Naive thymus-derived CD4-positive, alpha-beta T cell (primary cell): ENCODE results near the gene RMC1. TPM values are rescaled to one million over a fixed set of nuclear protein-coding genes. Genes with fewer than 3 reads are reported as not detected.

Experiments
- ATAC-seq: fragments of 150-1000 bp; cut with Tn5 transposase; 2 replicates; pipeline ENCODE4 v1.10.0; 2021; ENCODE audit warnings: mild to moderate bottlenecking, moderate library complexity
- CTCF ChIA-PET: fragments of 350-600 bp; sonication (Branson Sonifier 250); formaldehyde crosslinking; loops from one replicate; lab custom pipeline; 2021; ENCODE audit warnings: antibody characterized with exemption; lab: Charles Lee
- POLR2A ChIA-PET: fragments of 350-600 bp; sonication (Branson Sonifier 250); formaldehyde crosslinking; loops from one replicate; lab custom pipeline; 2021; ENCODE audit warnings: antibody characterized with exemption, inconsistent platforms; lab: Charles Lee
- DNase-seq, 9 donors: peaks; one replicate each; pipeline versions ENCODE4 v3.0.0 to v3.0.0-alpha.2; 2020 to 2022; ENCODE audit warnings: mixed read lengths in 1 of 9
- H3K27ac ChIP-seq: one replicate; pipeline ENCODE4 v1.7.0; 2013; ENCODE audit warnings: mild to moderate bottlenecking, low read depth, low read length, moderate library complexity
- H3K27me3 ChIP-seq, 2 donors: one replicate each; pipeline ENCODE4 v1.7.0; 2013; ENCODE audit warnings: low read length in 2 of 2, mild to moderate bottlenecking in 2 of 2, moderate library complexity in 2 of 2; ENCODE audit not compliant: control insufficient read depth in 2 of 2, insufficient read depth in 2 of 2
- H3K36me3 ChIP-seq, 3 experiments: 1 replicate in 2 of 3; 2 replicates in 1 of 3; pipeline ENCODE4 v1.7.0; 2013; ENCODE audit warnings: low read length in 3 of 3, mild to moderate bottlenecking in 3 of 3, moderate library complexity in 1 of 3; ENCODE audit not compliant: insufficient read depth in 3 of 3, control insufficient read depth in 2 of 3
- H3K4me1 ChIP-seq, 2 donors: one replicate each; pipeline ENCODE4 v1.7.0; 2013; ENCODE audit warnings: low read length in 2 of 2, mild to moderate bottlenecking in 2 of 2, moderate library complexity in 1 of 2; ENCODE audit not compliant: control insufficient read depth in 2 of 2, insufficient read depth in 2 of 2
- H3K4me3 ChIP-seq: 2 replicates; pipeline ENCODE4 v1.7.0; 2013; ENCODE audit warnings: mild to moderate bottlenecking, low read length
- H3K9me3 ChIP-seq, 3 experiments: 1 replicate in 2 of 3; 2 replicates in 1 of 3; pipeline ENCODE4 v1.7.0; 2013; ENCODE audit warnings: low read length in 3 of 3; ENCODE audit not compliant: control insufficient read depth in 2 of 3
- H3K27ac Mint-ChIP-seq, 9 donors: one replicate each; pipeline ENCODE4 v1.8.0; 2020 to 2022; ENCODE audit warnings: mixed read lengths in 9 of 9, mild to moderate bottlenecking in 8 of 9, moderate library complexity in 5 of 9, inconsistent platforms in 2 of 9
- H3K27me3 Mint-ChIP-seq, 5 donors: one replicate each; pipeline ENCODE4 v1.8.0; 2021 to 2022; ENCODE audit warnings: mixed read lengths in 5 of 5, mild to moderate bottlenecking in 1 of 5
- H3K36me3 Mint-ChIP-seq, 5 donors: one replicate each; pipeline ENCODE4 v1.8.0; 2020 to 2022; ENCODE audit warnings: mixed read lengths in 5 of 5, mild to moderate bottlenecking in 3 of 5, inconsistent platforms in 1 of 5
- H3K4me1 Mint-ChIP-seq, 7 donors: one replicate each; pipeline ENCODE4 v1.8.0; 2020 to 2022; ENCODE audit warnings: mixed read lengths in 7 of 7, mild to moderate bottlenecking in 3 of 7, inconsistent platforms in 1 of 7
- H3K4me3 Mint-ChIP-seq, 10 donors: one replicate each; pipeline ENCODE4 v1.8.0; 2020 to 2022; ENCODE audit warnings: mild to moderate bottlenecking in 10 of 10, mixed read lengths in 10 of 10, moderate library complexity in 6 of 10, inconsistent platforms in 2 of 10
- H3K9me3 Mint-ChIP-seq, 11 donors: one replicate each; pipeline ENCODE4 v1.8.0; 2020 to 2022; ENCODE audit warnings: mixed read lengths in 11 of 11, mild to moderate bottlenecking in 4 of 11, inconsistent platforms in 1 of 11, moderate library complexity in 1 of 11
- intact Hi-C, 2 donors: fragments of 100-400 bp; cut with micrococcal nuclease; formaldehyde crosslinking; loops; one replicate each; pipeline ENCODE4 v1.15.1; 2023
- polyA plus RNA-seq, 2 donors: library from polyadenylated mRNA; unstranded; fragments of 300-500 nt; fragmentation: Illumina TruSeq; gene quantifications; one replicate each; pipeline ENCODE4 v1.2.3, GENCODE V29; 2021
- total RNA-seq, 6 experiments: library from RNA in 5 of 6; stranded (reverse) in 5 of 6; gene quantifications; 1 replicate in 5 of 6; 2 replicates in 1 of 6; pipeline ENCODE4 v1.2.3 and lab custom pipeline; 2021 to 2026

RMC1 gene
- total and polyA plus RNA-seq, 7 experiments from 2014 or later, result 23.1 to 59.7 (median 48.4) TPM

- CTCF ChIA-PET, result no interaction called here
These were observed 35.6 kb downstream of the RMC1 start for GRCh38 chr18:23538870-23539269.

GRCh38 chr18:23539296-23539695 lies 36.0 kb downstream of the RMC1 start:
- Mint-ChIP-seq H3K36me3 (peaks cover 11 to 52% (median 27%) of the 10 kb centered on the region in 5 donors), H3K9me3 (no peaks in the 10 kb centered on the region), H3K27ac (peak overlapping the region in 6 of 9 donors; percentile 71 to 92 (median 88)), H3K4me3 (peak overlapping the region in 4 of 10 donors; percentile 63 to 74 (median 69)), H3K4me1 (peaks cover 31 to 43% (median 41%) of the 10 kb centered on the region in 7 donors), H3K27me3 (no peaks in the 10 kb centered on the region)
- H3K9me3 ChIP-seq, result no peaks in the 10 kb centered on the region
- H3K4me3 ChIP-seq, result no peak overlapping the region
- intact Hi-C loops, result no loop called here
- DNase-seq (no peak), ATAC-seq (no peak)
- H3K4me1 ChIP-seq, result peaks cover 11 to 37% of the 10 kb centered on the region in 2 donors
- ChIA-PET CTCF (no interaction called here), POLR2A (interaction anchor here (0.9 to 1.5 kb wide), 3 partner anchors 46 to 51 kb away, joined by 3 read pairs; no protein-coding TSS in a partner anchor)
- peaks cover 12 to 68% (median 67%) of the 10 kb centered on the region in 3 experiments for H3K36me3 ChIP-seq
- no peaks in the 10 kb centered on the region for H3K27me3 ChIP-seq
- H3K27ac ChIP-seq, result no peak overlapping the region

More at GRCh38 chr18:23538870-23539269, 35.6 kb downstream of the RMC1 start:
- ATAC-seq (no peak), DNase-seq (no peak)
- Histone ChIP-seq H3K27ac (no peak overlapping the region), H3K4me3 (no peak overlapping the region), H3K36me3 (peaks cover 12 to 69% (median 65%) of the 10 kb centered on the region in 3 experiments), H3K27me3 (no peaks in the 10 kb centered on the region), H3K4me1 (peaks cover 11 to 37% of the 10 kb centered on the region in 2 donors), H3K9me3 (no peaks in the 10 kb centered on the region)
- H3K4me3 Mint-ChIP-seq, result peak overlapping the region in 4 of 10 donors; percentile 38 to 74 (median 54)
- H3K27ac Mint-ChIP-seq, result peak overlapping the region in 7 of 9 donors; percentile 9 to 92 (median 71)
- intact Hi-C loops, result no loop called here
- H3K9me3 Mint-ChIP-seq, result no peaks in the 10 kb centered on the region
- POLR2A ChIA-PET, result no interaction called here
- H3K4me1 Mint-ChIP-seq, result peaks cover 31 to 43% (median 41%) of the 10 kb centered on the region in 7 donors
- H3K27me3 Mint-ChIP-seq, result no peaks in the 10 kb centered on the region
- H3K36me3 Mint-ChIP-seq, result peaks cover 11 to 51% (median 23%) of the 10 kb centered on the region in 5 donors

- H3K4me1 ChIP-seq, result peaks cover 11 to 37% of the 10 kb centered on the region in 2 donors
- intact Hi-C loops, result loop anchor here in 1 of 2 donors (2.0 kb wide), 2 partner anchors 23 to 47 kb away; partner anchors contain the start of gene NPC1
- ATAC-seq, result peak; percentile 10
These were observed 36.7 kb downstream of the RMC1 start for GRCh38 chr18:23539911-23540525.

GRCh38 chr18:23540867-23541266 lies 37.6 kb downstream of the RMC1 start:
- H3K36me3 ChIP-seq, result peaks cover 3 to 66% (median 56%) of the 10 kb centered on the region in 3 experiments
- H3K27me3 ChIP-seq, result no peaks in the 10 kb centered on the region
- H3K27me3 Mint-ChIP-seq, result no peaks in the 10 kb centered on the region
- no peak overlapping the region for H3K4me3 ChIP-seq
- peaks cover 11 to 45% (median 28%) of the 10 kb centered on the region in 5 donors for H3K36me3 Mint-ChIP-seq
- H3K9me3 ChIP-seq, result no peaks in the 10 kb centered on the region
- ATAC-seq, result peak; percentile 85
- ChIA-PET CTCF (interaction anchor here (0.5 to 1.3 kb wide), 6 partner anchors 9 to 314 kb away, joined by 3 to 9 read pairs (median 4); no protein-coding TSS in a partner anchor), POLR2A (interaction anchor here (0.6 to 1.5 kb wide), 3 partner anchors 12 to 144 kb away, joined by 3 read pairs; no protein-coding TSS in a partner anchor)
- intact Hi-C loops, result loop anchor here (1.0 to 2.0 kb wide), 4 partner anchors 24 to 46 kb away; partner anchors contain the start of genes NPC1 (in 2 of the 2) and RMC1 (in 1 of the 2)
- peak overlapping the region; percentile 70 to 92 (median 86) for H3K27ac Mint-ChIP-seq
- H3K4me1 ChIP-seq, result peaks cover 11 to 37% of the 10 kb centered on the region in 2 donors
- peaks cover 31 to 43% (median 41%) of the 10 kb centered on the region in 7 donors for H3K4me1 Mint-ChIP-seq
- peak overlapping the region; percentile 44 for H3K27ac ChIP-seq
- DNase-seq, result peak in 6 of 9 donors; percentile 23 to 49 (median 36)
- no peaks in the 10 kb centered on the region for H3K9me3 Mint-ChIP-seq
- H3K4me3 Mint-ChIP-seq, result peak overlapping the region; percentile 52 to 81 (median 70)

More at GRCh38 chr18:23539911-23540525, 36.7 kb downstream of the RMC1 start:
- Mint-ChIP-seq H3K36me3 (peaks cover 11 to 51% (median 34%) of the 10 kb centered on the region in 5 donors), H3K4me3 (peak overlapping the region; percentile 21 to 81 (median 66)), H3K4me1 (peaks cover 31 to 43% (median 41%) of the 10 kb centered on the region in 7 donors), H3K27ac (peak overlapping the region; percentile 70 to 92 (median 82)), H3K9me3 (no peaks in the 10 kb centered on the region), H3K27me3 (no peaks in the 10 kb centered on the region)
- no peaks in the 10 kb centered on the region for H3K9me3 ChIP-seq
- H3K36me3 ChIP-seq, result peaks cover 11 to 67% (median 64%) of the 10 kb centered on the region in 3 experiments
- CTCF ChIA-PET, result interaction anchor here (1.0 to 1.3 kb wide), 4 partner anchors 10 to 43 kb away, joined by 3 to 9 read pairs (median 4); no protein-coding TSS in a partner anchor
- peak overlapping the region; percentile 44 for H3K27ac ChIP-seq
- H3K27me3 ChIP-seq, result no peaks in the 10 kb centered on the region
- peak in 1 of 9 donors; percentile 9 for DNase-seq
- POLR2A ChIA-PET, result interaction anchor here (0.6 to 1.5 kb wide), 6 partner anchors 13 to 221 kb away, joined by 3 read pairs; no protein-coding TSS in a partner anchor
- H3K4me3 ChIP-seq, result no peak overlapping the region

GRCh38 chr18:23541349-23542093 lies 38.2 kb downstream of the RMC1 start:
- H3K9me3 Mint-ChIP-seq, result no peaks in the 10 kb centered on the region
- Histone ChIP-seq H3K9me3 (no peaks in the 10 kb centered on the region), H3K36me3 (peaks cover 7 to 63% (median 49%) of the 10 kb centered on the region in 3 experiments), H3K27me3 (no peaks in the 10 kb centered on the region), H3K4me1 (peaks cover 11 to 37% of the 10 kb centered on the region in 2 donors), H3K4me3 (no peak overlapping the region), H3K27ac (peak overlapping the region; percentile 44)
- DNase-seq, result peak in 1 of 9 donors; percentile 7
- no peak for ATAC-seq
- ChIA-PET POLR2A (interaction anchor here (0.5 to 0.9 kb wide), 2 partner anchors 30 to 40 kb away, joined by 3 read pairs; no protein-coding TSS in a partner anchor), CTCF (interaction anchor here (1.0 to 1.3 kb wide), 3 partner anchors 9 to 42 kb away, joined by 3 to 4 read pairs (median 3); no protein-coding TSS in a partner anchor)
- H3K4me1 Mint-ChIP-seq, result peaks cover 31 to 46% (median 41%) of the 10 kb centered on the region in 7 donors
- intact Hi-C loops, result loop anchor here (1.0 to 2.0 kb wide), 4 partner anchors 25 to 45 kb away; partner anchors contain the start of genes NPC1 (in 2 of the 2) and RMC1 (in 1 of the 2)
- H3K36me3 Mint-ChIP-seq, result peaks cover 11 to 48% (median 28%) of the 10 kb centered on the region in 5 donors
- peak overlapping the region; percentile 70 to 92 (median 86) for H3K27ac Mint-ChIP-seq
- H3K4me3 Mint-ChIP-seq, result peak overlapping the region; percentile 52 to 81 (median 70)
- H3K27me3 Mint-ChIP-seq, result no peaks in the 10 kb centered on the region
